Measurements from ENCODE around the gene TLE4.

DNA sequence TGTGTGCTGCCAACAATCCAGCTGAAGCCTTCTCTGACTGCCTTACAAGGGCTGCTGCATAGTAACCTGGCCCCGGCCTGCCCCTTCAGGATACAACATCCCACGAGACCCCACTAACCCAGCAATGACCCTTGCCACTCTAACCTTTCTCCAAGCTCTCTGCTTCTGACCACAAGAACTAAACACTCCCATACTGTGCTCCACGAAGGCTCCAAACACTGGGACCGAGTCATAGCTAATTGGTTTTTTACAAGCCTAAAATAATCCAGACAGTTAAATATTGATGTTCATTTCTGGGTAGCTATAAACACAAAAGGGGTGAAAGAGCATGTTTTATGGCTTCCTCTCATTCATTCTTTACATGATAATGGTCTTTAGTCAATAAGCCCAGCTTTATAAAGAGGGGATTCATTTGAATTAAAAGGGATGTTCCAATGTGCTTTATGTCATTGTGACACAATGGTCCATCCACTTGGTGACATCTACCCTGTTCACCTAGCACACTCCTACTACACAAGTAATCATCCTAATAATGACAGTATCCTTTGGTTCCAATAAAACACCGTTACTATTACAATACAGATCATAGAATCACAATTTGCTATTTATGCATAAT, 16.2 kb upstream of the TLE4 start:
- TF ChIP-seq, protein P1, sequence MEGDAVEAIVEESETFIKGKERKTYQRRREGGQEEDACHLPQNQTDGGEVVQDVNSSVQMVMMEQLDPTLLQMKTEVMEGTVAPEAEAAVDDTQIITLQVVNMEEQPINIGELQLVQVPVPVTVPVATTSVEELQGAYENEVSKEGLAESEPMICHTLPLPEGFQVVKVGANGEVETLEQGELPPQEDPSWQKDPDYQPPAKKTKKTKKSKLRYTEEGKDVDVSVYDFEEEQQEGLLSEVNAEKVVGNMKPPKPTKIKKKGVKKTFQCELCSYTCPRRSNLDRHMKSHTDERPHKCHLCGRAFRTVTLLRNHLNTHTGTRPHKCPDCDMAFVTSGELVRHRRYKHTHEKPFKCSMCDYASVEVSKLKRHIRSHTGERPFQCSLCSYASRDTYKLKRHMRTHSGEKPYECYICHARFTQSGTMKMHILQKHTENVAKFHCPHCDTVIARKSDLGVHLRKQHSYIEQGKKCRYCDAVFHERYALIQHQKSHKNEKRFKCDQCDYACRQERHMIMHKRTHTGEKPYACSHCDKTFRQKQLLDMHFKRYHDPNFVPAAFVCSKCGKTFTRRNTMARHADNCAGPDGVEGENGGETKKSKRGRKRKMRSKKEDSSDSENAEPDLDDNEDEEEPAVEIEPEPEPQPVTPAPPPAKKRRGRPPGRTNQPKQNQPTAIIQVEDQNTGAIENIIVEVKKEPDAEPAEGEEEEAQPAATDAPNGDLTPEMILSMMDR (IDR thresholded peaks at IDR 0.05), result no peak
- no peak for TF ChIP-seq POLR2A (IDR thresholded peaks at IDR 0.05)
